Right lung (tissue), 5 donors: ENCODE results near the gene INAFM2. TPM values are rescaled to one million over a fixed set of nuclear protein-coding genes. Genes with fewer than 3 reads are reported as not detected.

Experiments used
- DNase-seq, 2 donors: peaks; one replicate each; pipeline ENCODE4 v3.0.0-alpha.2; 2013
- polyA plus RNA-seq, 5 donors: library from polyadenylated mRNA; unstranded; fragments of 120-200 nt; gene quantifications; one replicate each; pipeline versions ENCODE4 v1.2.1 to v1.2.3, GENCODE V29; 2013; ENCODE audit warnings: inconsistent platforms in 1 of 5, low replicate concordance in 1 of 5; ENCODE audit not compliant: insufficient read length in 5 of 5, insufficient read depth in 1 of 5

INAFM2 gene
- polyA plus RNA-seq, 5 donors = 20.8 to 26.1 (median 22.0) TPM

DNA sequence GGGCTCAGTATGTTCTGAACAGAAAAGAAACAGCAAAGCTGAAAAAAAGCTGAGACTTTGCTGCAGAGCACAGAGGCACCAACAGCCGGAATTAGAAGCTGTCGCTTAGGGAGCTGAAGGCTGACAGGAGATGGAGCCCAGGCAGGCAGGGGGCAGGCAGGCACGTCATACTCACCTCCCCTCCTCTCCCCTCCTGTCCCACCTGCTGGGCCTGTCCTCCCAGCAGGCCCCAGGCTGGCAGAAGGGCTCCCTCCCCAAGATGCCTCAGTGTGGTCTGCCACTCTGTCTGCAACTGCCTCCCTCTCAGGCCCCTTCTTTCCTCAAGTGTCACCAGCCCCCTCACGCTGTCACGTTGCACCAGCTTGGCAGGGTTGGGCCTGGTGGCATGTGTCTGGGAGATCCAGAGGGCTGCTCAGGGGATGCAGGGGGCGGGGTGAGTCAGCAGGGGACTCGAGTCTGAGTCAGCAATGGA is 37.4 kb upstream of the INAFM2 start:
- DNase-seq = no peak

GRCh38 chr15:40286794-40287193 is 36.7 kb upstream of the INAFM2 start:
- no peak for DNase-seq

DNA sequence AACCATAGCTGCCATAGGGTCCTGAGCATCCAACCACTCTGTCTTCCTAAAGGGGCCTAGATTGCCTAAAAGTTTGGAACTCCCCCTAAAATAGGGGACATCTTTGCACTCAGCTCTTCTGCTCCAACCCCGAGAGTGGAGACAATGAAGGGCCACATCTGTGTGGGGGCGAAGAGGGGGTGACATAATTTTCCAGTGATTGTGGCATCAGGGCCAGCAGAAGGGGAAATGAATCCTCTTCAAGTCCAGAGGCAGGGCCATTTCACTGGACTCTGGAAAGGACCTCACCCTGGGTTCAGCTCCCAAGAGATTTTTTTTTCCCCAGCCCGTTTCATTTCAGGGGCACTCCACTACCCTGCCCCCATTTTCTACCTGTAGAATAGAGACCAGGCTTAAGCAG is 36.0 kb upstream of the INAFM2 start:
- no peak for DNase-seq

GRCh38 chr15:40287968-40288367 is 35.5 kb upstream of the INAFM2 start:
- no peak for DNase-seq

GRCh38 chr15:40289140-40289775 is 34.2 kb upstream of the INAFM2 start:
- DNase-seq = no peak

DNA sequence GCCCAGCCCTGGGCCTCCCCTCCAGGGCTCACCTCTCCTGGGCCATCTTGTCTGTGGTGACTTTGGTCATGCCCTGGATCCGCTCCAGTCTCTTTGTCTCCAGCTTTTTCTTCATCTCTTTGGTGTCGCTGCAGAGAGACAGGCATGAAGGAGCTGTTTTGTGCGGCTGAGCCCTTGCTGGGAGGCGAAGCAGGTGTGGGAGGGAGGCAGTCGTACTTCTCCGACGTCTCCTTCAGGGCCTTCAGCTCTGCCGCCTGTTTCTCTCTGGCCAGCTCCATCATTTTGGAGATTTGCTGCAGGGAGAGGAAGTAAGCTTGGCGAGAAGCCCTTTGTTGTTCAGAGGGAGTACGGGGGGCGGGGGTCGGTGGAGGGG is 33.0 kb upstream of the INAFM2 start:
- DNase-seq = no peak

DNA sequence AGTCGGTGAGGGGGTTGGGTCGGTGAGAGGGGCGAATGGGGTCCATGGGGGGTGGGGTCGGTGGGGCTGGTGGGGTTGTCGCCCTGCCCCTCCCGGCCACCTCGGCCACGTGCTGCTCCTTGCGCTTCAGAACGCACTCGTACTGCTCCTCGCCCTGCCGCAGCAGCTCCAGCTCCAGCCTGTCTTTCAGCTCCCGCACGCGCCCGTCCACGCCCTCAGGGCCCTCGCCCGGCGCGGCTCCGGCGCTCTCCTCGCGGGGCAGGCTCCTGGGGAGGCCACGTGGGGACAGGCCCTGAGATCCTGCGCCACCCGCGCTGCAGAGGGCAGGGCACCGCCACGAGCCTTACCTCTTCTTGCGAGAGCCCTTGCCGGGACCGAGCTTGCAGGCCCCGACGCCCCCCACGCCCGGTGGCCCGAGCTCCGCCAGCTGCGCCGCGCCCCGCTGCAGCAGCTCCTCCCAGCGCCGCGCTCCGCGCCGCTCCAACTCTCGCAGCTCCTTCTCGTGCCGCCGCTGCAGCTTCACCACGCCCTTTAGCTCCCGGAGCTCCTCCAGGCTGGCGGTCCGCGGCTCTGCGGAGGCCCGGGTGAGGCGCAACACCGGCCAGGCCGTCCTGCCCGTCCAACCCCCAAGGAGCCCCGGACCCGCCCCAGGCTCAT is 32.4 kb upstream of the INAFM2 start:
- peak in 1 of 2 donors; percentile 47 for DNase-seq

DNA sequence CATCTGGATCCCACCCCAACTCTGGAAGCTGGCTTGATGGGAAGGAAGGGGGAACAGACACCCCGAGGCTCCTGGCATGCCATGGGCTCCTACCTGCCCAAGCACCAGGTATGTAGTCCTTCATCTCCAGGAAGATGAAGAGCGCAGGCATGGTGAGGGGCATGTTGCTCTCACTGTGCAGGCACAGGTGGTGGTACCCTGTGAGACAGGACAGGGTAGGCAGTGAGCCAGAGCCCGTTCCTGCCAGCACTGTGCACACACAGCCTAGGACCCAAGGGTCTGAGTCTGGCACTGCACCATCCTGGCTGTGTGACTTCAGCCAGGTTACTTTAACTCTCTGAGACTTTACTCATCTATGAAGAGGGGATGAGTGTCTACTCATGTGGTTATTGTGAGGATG is 31.2 kb upstream of the INAFM2 start:
- DNase-seq = no peak

DNA sequence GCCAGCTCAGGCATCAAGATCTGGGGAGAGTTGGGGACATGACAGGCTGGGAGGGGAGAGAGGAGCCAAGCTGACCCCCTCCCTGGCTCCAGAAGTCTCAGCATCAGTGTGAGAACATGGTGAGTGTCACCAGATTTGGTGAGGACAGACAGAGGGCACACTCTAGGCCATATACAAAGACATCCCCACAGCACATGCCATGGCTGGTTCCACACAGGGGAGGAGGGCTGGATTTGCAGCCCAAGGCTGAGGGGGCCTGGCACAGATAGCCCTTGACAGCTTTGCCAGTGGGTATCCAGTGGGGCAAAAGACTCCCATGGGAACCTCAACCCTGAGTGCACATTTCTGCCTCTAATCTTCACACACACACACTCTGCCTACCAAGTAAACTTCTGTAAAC is 30.5 kb upstream of the INAFM2 start:
- no peak for DNase-seq

- no peak for DNase-seq
Measured at GRCh38 chr15:40293905-40294895, 29.3 kb upstream of the INAFM2 start.

GRCh38 chr15:40295297-40295696 is 28.2 kb upstream of the INAFM2 start:
- no peak for DNase-seq

DNA sequence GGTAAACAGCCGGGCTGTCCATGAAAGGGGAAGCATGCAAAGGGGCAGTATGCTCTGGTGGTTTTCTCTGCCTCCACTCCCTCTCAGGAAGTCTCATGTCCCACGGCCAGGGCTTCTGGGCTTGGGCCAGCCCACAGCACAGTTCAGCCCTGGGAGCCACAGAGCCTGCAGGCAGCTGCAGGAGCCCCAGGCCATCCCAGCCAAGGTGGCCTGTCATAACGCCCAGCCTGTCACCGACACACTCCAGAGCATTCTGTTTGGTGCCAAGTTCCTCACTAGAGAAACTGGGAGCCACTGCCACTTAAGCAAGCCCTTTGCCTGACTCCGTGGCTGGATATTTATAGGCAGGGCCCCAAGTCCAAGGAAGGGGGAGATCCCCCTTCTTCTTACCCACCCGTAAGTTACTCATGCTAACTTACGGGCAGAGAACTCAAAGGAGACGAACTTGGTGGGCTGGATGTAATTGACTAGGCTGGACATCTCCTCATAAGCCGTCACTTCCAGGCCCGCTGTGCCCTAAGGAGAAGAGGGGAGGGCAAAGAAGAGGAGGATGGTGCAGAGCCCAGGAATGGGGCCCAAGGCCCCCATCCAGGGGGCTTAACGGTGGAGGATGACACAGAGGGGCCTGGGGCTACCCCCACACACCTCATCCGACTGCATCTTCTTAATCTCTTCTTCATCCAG is 27.5 kb upstream of the INAFM2 start:
- no peak for DNase-seq

DNA sequence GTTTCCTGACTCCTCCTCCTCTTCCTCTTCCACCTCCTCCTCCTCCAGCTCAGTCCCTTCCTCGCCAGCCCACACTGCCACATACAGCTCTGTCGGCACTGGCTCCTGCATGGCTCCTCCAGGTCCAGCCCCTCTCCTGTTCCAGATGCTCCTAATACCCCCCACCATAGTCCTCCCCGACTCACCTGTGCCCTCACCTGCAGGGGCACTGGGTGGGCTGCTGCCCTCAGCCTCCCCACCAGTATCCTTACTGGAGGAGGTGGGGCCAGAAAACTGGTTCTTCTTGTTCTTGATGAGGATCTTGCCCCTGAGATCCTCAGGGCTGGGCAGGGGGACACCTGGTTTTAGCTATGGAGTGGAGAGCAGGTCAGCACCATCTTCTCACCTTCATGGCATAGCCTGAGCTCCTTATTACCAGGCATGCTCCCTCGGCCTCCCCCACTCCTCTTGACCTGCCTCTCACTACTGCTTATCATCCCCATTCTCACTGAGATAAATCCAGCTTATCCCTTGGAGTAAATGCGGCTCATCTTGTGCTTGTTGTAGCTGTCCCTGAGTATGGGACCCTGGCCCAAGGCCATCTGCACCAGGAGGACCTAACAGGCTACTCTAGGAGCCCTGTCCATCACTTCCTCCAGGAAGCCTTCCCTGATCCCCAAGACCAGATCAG is 26.8 kb upstream of the INAFM2 start:
- DNase-seq = no peak

GRCh38 chr15:40297356-40297755 is 26.1 kb upstream of the INAFM2 start:
- no peak for DNase-seq

DNA sequence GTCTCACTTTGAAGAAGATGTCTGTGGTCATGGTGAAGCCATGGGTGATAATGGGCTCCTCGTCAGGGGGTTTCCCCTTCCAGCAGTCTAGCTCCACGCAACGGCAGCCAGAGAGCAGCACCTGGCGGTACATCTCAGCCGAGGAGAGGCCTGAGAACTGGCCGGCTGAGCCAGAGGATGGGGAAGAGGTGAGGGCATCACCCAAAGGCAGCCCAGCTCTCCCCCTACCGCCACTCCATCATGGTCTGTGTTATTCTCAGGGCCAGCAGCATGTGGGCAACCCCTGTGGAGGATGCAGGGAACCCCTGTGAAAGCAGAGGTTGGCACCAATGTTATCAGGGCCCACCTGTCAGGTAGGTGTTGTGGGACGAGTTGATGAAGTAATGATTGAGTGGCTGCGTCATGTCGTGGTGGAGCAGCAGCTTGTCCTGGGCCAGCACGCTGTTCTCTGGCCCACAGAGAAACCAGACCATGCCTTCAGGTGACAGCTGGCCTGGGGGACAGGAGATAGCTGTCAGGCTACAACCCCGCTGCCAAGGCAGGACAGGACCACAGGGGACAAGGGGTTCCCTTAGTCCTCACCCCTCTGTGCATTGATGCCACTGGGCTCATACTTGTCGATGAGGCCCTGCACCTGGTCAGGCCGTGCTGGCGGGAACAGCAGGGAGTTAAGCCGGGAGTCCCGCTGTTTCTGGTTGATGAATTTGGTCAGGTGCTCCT is 25.1 kb upstream of the INAFM2 start:
- no peak for DNase-seq

- no peak for DNase-seq
Measured at GRCh38 chr15:40300367-40300766, 23.1 kb upstream of the INAFM2 start.

GRCh38 chr15:40300771-40301170 is 22.7 kb upstream of the INAFM2 start:
- no peak for DNase-seq

DNA sequence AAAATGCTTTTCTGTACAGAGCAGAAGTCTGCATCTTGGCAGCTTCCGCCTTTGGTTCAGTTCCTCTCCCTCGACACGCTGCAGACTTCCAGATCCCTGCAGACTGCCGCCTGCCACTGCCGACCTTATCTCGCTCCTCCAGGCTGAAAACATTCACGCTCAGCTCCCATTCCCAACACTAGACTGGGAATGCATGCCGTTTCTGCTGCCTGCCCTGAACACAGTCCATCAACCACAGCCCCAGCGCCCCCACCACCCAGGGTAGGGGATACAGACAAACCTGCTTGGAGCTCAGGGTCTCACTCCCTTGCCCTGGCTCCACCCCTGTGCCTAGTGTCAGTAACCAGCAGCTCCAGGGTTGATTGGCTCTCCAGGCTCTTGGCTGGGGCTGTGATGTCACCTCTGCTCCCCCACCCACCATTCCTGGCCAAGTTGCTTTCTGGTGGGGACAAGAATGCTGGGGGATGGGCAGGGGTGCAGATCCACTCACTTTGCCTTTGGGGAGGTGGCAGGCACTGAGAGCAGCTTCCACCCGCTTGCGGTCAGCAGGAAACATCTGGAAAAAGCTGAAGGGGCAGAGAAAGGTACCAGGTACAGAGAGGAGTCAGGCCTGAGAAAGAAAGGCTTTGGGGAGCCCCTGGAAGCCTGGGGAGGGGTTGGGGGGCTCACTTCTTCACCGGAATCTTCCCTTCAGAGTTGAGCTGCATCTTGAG is 21.9 kb upstream of the INAFM2 start:
- no peak for DNase-seq

- DNase-seq = no peak
Measured at GRCh38 chr15:40302288-40302886, 21.1 kb upstream of the INAFM2 start.

DNA sequence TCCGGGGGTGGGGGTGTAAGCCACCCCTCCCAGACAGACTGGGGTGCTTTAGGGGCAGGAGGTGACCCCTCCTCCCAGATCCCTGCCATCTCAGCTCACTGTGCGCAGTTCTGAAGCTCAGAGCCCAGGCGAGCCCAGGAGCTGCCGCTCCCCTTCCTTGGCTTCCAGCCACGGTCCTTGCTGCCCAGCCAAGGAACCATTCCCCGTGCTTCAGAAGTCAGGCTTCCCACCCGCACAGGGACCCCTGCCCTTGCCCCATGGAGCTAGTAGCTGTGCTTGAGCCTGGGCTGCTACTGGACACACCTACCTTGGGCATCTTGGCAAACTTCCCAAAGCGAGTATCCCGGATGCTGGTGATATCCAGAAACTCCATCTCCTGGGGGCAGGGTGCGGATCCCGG is 20.5 kb upstream of the INAFM2 start:
- no peak for DNase-seq
